DMS79 treated with DMSO at 0.1 percent for 48 hours (cell line): ENCODE data around the gene PQBP1.
A peak's percentile ranks its signal among the peaks of the same experiment; 100 is the strongest.
"Not testable (repeated sequence)": the region's sequence is repeated elsewhere in the genome, so short reads cannot be mapped to it uniquely, and the experiment has no call there.

Experiments used
- DNase-seq: peaks from one replicate; lab custom pipeline; 2025; lab: John Stamatoyannopoulos, UW

Gene PQBP1

GRCh38 chrX:48897625-48898306, at the start of gene PQBP1, which contains the start of gene TIMM17B:
Gene PQBP1, plus strand, starts transcription at chrX:48897930. Its CDS starts 580 bp downstream, at chrX:48898510.
Gene TIMM17B, minus strand, starts transcription at chrX:48897768. Its CDS starts 19 bp downstream, at chrX:48897749.
- DNase-seq = peak; percentile 75

DNA sequence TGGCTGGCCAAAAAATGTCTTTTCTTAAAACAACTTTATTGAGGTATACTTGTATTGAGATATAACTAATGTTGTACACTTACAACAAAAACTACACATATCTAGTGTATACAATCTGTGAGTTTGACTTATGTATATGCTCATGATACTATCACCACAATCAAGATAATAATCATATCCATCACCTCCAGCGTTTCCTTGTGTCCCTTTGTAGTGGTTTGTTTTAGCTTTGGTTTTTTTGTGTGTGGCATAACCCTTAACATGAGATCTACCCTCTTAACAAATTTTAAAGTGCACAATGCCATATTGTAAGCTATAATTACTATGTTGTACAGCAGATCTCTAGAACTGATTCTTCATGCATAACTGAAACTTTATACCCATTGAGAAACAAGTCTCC, 48.9 kb upstream of the PQBP1 start:
- no peak for DNase-seq

DNA sequence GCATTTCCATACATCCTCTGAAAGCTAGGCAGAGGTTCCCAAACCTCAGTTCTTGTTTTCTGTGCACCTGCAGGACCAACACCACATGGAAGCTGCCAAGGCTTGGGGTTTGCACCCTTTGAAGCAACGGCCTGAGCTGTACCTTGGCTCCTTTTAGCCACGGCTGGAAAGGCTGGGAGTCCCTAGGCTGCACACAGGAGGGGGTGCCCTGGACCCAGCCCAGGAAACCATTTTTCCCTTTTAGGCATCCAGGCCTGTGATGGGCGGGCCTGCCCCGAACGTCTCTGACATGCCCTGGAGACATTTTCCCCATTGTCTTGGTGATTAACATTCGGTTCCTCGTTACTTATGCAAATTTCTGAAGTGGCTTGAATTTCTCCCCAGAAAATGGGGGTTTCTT, 44.9 kb upstream of the PQBP1 start:
- no peak for DNase-seq

- not testable (repeated sequence) for DNase-seq
Measured at GRCh38 chrX:48853494-48853893, 44.2 kb upstream of the PQBP1 start.

- DNase-seq = not testable (repeated sequence)
Measured at GRCh38 chrX:48854121-48854804, 43.5 kb upstream of the PQBP1 start.

- no peak for DNase-seq
Measured at GRCh38 chrX:48854898-48855297, 42.8 kb upstream of the PQBP1 start.

DNA sequence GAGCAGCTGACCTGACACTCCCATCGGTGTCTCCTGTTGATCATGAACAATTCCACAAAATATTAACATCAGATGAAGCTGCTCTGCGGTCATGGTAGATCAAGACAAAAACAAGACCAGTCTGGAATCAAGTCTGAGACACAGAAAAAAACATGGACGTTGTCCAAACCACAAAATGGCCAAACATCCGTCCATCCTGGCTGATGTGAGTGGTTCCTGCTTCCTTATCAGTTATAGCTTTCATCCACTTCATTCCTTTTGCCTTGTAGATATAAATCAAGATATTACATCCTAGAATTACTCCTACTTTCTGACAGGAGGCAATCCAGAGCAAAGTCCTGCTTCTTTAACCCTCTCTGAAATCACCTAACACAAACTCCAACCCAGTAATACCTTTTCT, 33.5 kb upstream of the PQBP1 start:
- no peak for DNase-seq

GRCh38 chrX:48872017-48872416, 25.7 kb upstream of the PQBP1 start:
- DNase-seq = not testable (repeated sequence)

- not testable (repeated sequence) for DNase-seq
Measured at GRCh38 chrX:48876944-48877343, 20.8 kb upstream of the PQBP1 start.

DNA sequence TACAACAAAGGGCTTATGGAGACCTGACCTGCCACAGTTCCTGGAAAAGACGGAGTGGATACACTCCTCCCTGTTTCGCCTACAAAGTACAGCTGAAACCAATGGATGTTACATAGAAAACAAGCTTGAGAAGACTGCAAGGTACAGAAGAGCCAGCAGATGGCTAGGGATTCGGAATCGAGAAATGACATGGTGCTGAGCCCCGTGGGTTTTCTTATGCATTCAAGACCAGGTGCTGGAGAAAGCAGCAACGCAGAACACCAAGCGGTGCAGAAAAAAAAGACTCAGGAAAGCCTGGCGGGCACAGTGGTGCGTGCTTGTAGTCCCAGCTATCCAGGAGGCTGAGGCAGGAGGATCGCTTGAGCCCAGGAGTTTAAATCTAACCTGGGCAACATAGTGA, 14.0 kb upstream of the PQBP1 start:
- no peak for DNase-seq

DNA sequence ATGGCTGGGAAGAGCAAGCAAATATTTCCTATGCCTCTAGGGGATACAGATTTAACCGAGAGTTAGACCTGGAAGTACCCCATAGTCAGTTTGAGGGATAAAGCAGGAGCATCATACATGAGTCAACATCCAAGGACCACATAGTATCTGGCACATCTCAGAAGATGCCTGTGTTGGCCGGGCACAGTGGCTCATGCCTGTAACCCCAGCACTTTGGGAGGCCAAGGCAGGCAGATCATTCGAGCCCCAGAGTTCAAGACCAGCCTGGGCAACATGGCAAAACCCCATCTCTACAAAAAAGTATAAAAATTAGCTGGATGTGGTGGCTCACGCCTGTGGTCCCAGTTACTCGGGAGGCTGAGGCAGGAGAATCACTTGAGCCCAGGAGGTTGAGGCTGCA, 11.1 kb upstream of the PQBP1 start:
- not testable (repeated sequence) for DNase-seq

DNA sequence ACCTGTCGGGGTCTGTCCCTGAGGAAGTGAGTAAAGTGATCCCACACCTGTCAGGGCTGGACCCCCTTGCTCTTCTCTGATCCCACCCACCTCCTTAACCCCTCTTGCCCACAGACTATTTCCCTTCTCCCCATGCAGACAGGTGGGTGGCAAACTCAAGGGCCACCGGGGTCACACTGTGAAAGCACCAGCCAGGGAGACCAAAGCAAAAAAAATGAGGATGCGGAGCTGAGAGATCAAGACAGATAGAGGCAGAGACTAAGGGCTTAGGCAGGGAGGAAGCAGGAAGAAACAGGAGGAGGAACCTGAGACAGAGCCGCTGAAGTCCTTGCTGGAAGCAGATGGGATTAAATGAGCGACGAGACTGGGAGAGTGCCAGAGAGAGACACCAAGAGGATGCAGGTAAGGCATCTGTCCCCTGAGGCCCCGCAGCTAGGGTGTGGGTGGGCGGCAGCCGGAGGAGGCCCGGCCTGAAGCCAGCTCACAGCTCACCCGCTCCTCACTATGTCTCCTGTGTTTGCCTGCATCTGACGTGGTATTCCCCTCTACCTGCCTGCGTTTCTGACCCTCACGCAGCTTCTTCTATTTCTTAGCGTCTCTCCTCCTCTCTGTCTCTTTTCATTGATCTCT, 7.3 kb upstream of the PQBP1 start:
- DNase-seq = no peak

- DNase-seq = no peak
Measured at GRCh38 chrX:48890934-48891401, 6.8 kb upstream of the PQBP1 start.

DNA sequence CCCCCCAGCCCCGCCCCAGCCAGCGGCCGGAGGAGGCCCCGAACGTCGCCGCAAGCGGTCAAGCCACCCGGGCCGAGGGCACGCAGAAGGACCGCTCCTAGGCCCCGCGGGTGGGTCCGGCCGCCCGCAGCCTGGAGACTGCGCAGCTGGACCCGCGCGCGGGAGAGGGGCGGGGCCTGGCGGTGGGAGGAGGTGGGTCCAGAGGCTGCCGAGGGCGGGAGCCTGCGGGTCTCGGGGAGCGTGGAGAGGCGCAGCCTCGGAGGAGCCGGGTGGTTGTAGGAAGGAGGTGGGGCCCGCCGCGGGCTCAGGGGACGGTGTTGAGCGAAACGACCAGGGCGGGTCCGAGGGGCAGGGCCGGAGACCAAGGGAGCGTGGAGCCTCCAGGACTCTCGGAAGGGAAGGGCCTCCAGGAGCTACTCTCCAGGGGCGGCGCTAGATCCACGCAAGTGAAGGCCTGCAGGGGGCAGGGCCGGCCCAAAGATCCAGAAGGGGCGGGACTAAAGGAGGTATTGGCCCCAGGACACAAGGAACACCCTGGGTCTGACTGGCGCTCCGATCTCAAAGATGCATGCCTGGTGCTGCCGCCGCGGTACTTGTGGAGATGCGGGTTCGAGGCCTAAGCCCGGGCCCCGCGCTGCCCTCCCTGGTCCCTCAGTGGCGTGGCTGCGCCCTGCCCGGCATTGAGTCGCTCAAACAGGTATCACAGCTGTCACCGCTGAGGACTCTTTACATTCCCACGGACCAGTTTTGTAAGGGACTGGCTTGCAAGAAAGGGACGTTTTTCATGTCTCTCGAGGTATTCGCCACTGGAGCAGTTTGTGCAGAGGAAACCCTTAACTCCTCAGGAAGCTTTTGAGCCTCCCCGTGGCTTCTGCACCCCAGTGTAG, 6.1 kb upstream of the PQBP1 start:
- peak; percentile 56 for DNase-seq

DNA sequence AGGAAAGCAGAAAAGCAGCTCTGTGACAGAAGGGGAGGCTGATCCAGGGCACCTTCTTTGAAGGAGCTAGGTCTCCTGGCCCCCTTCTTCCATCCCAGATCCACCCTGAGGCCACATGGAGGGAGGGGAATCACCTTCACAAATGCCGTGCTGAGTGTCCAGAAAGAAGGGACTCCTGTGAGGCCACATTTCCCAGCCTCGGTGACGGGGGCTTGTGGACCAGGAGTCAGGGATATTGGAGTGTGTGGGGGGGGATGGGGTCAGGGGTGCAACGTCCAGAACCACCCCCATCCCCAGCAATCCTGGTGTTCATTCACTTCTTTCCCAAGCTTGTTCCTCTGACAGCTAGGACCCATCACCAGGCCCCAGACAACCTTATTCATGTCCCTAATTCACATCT, 4.8 kb upstream of the PQBP1 start:
- DNase-seq = no peak

GRCh38 chrX:48893556-48894348, 4.0 kb upstream of the PQBP1 start:
- DNase-seq = no peak

GRCh38 chrX:48894891-48895290, 2.8 kb upstream of the PQBP1 start:
- DNase-seq = no peak

DNA sequence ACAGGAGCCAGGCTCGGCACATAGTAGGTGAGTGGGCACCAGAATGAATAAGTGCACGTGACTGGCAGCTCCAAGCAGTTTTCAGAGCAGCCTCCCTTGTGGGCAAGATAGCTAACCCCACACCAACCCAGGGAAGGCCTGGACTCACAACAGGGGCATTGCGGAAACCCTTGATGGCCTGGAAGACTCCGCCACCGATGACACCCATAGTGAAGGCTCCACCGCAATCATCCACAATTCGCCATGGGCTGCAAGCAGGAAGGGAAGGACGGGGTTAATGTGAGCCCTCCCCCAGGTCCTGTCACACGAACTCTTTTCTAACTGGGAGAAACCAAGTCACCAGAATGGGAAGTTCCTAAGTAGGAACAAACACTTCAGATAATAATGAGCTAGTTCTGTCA, 1.1 kb upstream of the PQBP1 start:
- peak; percentile 21 for DNase-seq

DNA sequence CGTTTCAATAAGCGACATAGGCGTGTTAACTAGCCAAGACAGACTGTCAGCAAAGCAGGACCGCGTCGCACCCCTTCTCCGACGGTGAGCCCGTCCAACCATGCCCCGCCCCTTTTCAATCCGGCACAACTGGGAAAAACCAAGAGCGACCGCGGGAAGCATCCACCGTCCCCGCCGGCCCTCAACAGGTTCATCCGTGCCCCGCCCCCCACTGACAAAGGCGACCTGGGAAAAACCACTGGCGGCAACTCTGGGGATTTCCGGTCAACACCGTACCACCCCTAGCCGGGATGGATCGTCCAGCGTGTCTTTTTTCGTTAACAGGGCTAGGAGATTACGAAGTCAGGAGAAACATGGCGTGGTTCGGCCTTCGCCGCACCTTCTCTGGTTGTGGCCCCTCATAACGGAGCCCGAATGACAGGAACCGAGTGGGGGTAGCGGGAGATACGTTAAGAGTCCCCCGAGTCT, 539 bp upstream of the PQBP1 start:
- peak; percentile 51 for DNase-seq

DNA sequence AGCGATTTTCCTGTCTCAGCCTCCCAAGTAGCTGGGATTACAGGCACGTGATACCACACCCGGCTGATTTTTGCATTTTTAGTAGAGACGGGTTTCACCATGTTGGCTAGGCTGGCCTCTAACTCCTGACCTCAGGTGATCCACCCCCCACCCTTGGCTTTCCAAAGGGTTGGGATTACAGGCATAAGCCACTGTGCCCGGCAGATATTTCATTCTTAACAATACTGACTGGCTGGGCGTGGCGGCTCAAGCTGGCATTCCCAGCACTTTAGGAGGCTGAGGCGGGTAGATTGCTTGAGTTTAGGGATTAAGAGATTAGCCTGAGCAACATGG, 1.3 kb downstream of the PQBP1 start:
- no peak for DNase-seq

DNA sequence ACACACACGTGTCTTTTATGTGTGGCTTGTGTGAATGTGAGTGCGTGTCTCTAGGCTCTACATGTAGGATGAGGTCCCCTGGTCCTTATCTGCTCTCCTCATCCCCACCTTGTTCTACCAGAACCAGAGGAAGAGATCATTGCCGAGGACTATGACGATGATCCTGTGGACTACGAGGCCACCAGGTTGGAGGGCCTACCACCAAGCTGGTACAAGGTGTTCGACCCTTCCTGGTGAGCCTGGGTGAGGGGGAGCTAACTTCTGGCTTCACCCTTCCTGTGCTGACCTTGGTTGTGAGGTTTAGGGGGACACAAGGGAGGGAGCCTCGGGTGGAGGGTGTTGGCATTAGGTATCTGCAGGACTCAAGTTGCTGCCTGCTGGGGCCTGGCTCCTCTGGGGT, 3.3 kb downstream of the PQBP1 start:
- DNase-seq = no peak
